Nephron progenitor cell (in vitro differentiated cells): Measurements from ENCODE around the gene RNASEH2B.

Source experiments
- DNase-seq: peaks from one replicate; pipeline ENCODE4 v3.0.0; 2021
- H3K27ac Mint-ChIP-seq: 2 replicates; pipeline ENCODE4 v1.8.0; 2021; ENCODE audit warnings: mild to moderate bottlenecking, moderate library complexity, mixed read lengths
- H3K27me3 Mint-ChIP-seq: 2 replicates; pipeline ENCODE4 v1.8.0; 2021; ENCODE audit warnings: mild to moderate bottlenecking, low read depth, mixed read lengths; ENCODE audit not compliant: poor library complexity
- H3K36me3 Mint-ChIP-seq: 2 replicates; pipeline ENCODE4 v1.8.0; 2021; ENCODE audit warnings: low read depth, mixed read lengths
- H3K4me1 Mint-ChIP-seq: 2 replicates; pipeline ENCODE4 v1.8.0; 2021; ENCODE audit warnings: mixed read lengths
- H3K4me3 Mint-ChIP-seq: 2 replicates; pipeline ENCODE4 v1.8.0; 2021; ENCODE audit warnings: mild to moderate bottlenecking, moderate library complexity, mixed read lengths
- H3K9me3 Mint-ChIP-seq: 2 replicates; pipeline ENCODE4 v1.8.0; 2021; ENCODE audit warnings: mild to moderate bottlenecking, moderate library complexity, mixed read lengths
- CTCF ChIP-seq: fragments of 200-600 bp; sonication (generic); IDR thresholded peaks from 2 replicates; pipeline ENCODE4 v1.5.0; 2021; ENCODE audit warnings: antibody characterized with exemption

Gene RNASEH2B

GRCh38 chr13:50908371-50908770 lies 1.2 kb upstream of the RNASEH2B start:
- H3K27me3 Mint-ChIP-seq, result no peaks in the 10 kb centered on the region
- no peak for TF ChIP-seq CTCF
- peak overlapping the region; percentile 66 for H3K4me3 Mint-ChIP-seq

GRCh38 chr13:50910485-50910805 lies 854 bp downstream of the RNASEH2B start:
- Mint-ChIP-seq H3K4me3 (peak overlapping the region; percentile 88), H3K27ac (peak overlapping the region; percentile 70), H3K9me3 (no peaks in the 10 kb centered on the region), H3K27me3 (no peaks in the 10 kb centered on the region), H3K4me1 (peaks cover 56% of the 10 kb centered on the region), H3K36me3 (no peaks in the 10 kb centered on the region)
- TF ChIP-seq CTCF, result no peak
- DNase-seq, result peak; percentile 44

More at GRCh38 chr13:50908371-50908770, 1.2 kb upstream of the RNASEH2B start:
- DNase-seq, result no peak
- H3K4me1 Mint-ChIP-seq, result peaks cover 37% of the 10 kb centered on the region
- no peaks in the 10 kb centered on the region for H3K36me3 Mint-ChIP-seq
- H3K9me3 Mint-ChIP-seq, result no peaks in the 10 kb centered on the region
- H3K27ac Mint-ChIP-seq, result no peak overlapping the region

GRCh38 chr13:50911081-50911631 lies 1.6 kb downstream of the RNASEH2B start:
- H3K27ac Mint-ChIP-seq, result no peak overlapping the region
- H3K4me1 Mint-ChIP-seq, result peaks cover 63% of the 10 kb centered on the region
- no peak for DNase-seq
- no peak for TF ChIP-seq CTCF
- no peaks in the 10 kb centered on the region for H3K9me3 Mint-ChIP-seq
- H3K27me3 Mint-ChIP-seq, result no peaks in the 10 kb centered on the region
- peak overlapping the region; percentile 88 for H3K4me3 Mint-ChIP-seq
- H3K36me3 Mint-ChIP-seq, result no peaks in the 10 kb centered on the region

DNA sequence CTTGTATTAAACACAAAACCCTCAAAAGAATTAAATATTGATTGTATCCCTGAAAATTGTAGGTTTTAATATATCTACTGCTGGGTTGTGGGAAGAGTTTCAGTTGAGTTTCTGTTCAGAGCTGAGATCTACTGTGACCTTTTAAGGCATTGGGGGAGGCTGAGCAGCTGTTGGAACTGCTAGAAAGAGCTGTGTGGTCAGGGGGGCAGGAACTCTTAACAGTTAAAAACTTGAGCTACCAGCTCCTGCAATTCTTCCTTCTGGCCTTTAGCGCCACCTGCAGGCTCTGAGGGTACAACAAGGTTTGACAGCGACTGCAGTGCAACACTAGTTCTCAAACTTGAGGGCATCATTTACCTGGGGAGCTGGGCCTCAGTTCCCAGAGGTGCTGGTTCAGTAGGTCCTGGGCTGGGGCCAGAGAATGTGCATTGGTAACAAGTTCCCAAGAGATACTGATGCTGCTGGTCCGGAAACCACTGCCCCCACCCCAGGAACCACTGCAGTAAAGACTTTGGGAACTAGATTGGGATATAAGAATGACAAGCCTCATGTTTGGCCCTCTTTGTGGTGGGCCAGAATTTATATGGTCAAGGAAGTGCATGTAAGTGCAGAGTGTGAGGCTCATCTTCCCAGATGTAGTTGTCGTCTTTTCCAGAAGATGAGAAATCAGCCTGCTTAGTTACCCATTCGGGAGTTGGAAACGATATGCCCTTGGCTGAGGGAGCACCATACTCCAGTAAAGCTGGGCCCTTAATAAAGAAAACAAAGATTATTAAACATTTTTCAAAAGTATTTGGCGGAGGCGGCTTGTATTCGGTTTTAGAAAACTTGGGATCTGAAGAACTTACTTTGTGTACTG lies 2.6 kb downstream of the RNASEH2B start:
- peak overlapping the region; percentile 57 for H3K4me3 Mint-ChIP-seq
- no peaks in the 10 kb centered on the region for H3K27me3 Mint-ChIP-seq
- TF ChIP-seq CTCF, result peak; percentile 84

DNA sequence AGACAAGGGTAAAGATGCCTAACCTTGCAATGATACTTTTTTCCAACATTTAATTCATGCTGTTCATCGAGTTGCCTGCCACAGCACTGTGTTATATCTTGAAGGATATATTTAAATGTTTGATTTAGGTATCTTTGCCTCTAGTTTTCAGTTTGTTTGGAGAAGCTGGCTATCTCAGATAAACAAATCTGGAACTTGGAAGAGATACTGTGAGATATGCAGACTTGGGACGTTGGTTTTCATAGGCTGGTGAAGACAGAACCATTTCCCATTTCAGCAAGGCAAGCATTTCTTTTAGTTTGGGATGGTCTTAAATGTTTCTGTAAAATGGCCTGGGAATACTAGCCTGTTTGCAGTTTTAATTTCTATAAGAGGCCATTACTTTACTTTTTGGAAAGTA lies 3.3 kb downstream of the RNASEH2B start:
- no peak for DNase-seq
- H3K36me3 Mint-ChIP-seq, result no peaks in the 10 kb centered on the region
- no peaks in the 10 kb centered on the region for H3K27me3 Mint-ChIP-seq
- H3K27ac Mint-ChIP-seq, result no peak overlapping the region
- no peak for TF ChIP-seq CTCF
- H3K9me3 Mint-ChIP-seq, result no peaks in the 10 kb centered on the region
- peaks cover 80% of the 10 kb centered on the region for H3K4me1 Mint-ChIP-seq
- no peak overlapping the region for H3K4me3 Mint-ChIP-seq

More for the DNA sequence above, 2.6 kb downstream of the RNASEH2B start:
- DNase-seq, result peak; percentile 93
- Mint-ChIP-seq H3K4me1 (peaks cover 73% of the 10 kb centered on the region), H3K36me3 (no peaks in the 10 kb centered on the region), H3K9me3 (no peaks in the 10 kb centered on the region), H3K27ac (no peak overlapping the region)
